Loucy (cell line): Measurements from ENCODE around the gene DCP2.

Experiments
- H2AFZ ChIP-seq: fragments of 200-600 bp; sonication (generic); 2 replicates; pipeline ENCODE4 v1.6.0; 2016; ENCODE audit warnings: antibody characterized with exemption, mild to moderate bottlenecking, low read length, moderate library complexity
- H3F3A ChIP-seq: fragments of 200-600 bp; 2 replicates; pipeline ENCODE4 v1.6.0; 2016; ENCODE audit warnings: antibody characterized with exemption, low read depth, mild to moderate bottlenecking
- H3K27me3 ChIP-seq: fragments of 200-600 bp; sonication (generic); 2 replicates; pipeline ENCODE4 v1.6.1; 2014; ENCODE audit warnings: low read length, mild to moderate bottlenecking; ENCODE audit not compliant: insufficient read depth, poor library complexity, severe bottlenecking
- H3K36me3 ChIP-seq: fragments of 200-600 bp; sonication (generic); 2 replicates; pipeline ENCODE4 v1.6.1; 2016; ENCODE audit warnings: low read length; ENCODE audit not compliant: insufficient read depth
- H3K4me1 ChIP-seq: fragments of 200-600 bp; sonication (generic); 2 replicates; pipeline ENCODE4 v1.5.1; 2014; ENCODE audit warnings: low read length, mild to moderate bottlenecking; ENCODE audit not compliant: insufficient read depth, poor library complexity, severe bottlenecking
- H3K4me2 ChIP-seq: fragments of 200-600 bp; sonication (generic); 2 replicates; pipeline ENCODE4 v1.6.0; 2014; ENCODE audit warnings: antibody characterized with exemption, low read length, low read depth, mild to moderate bottlenecking; ENCODE audit not compliant: poor library complexity, severe bottlenecking
- H3K4me3 ChIP-seq: fragments of 200-600 bp; sonication (generic); 2 replicates; pipeline ENCODE4 v1.5.1; 2014; ENCODE audit warnings: low read length, mild to moderate bottlenecking, mixed read lengths; ENCODE audit not compliant: poor library complexity, severe bottlenecking
- H3K79me2 ChIP-seq: fragments of 200-600 bp; sonication (generic); 2 replicates; pipeline ENCODE4 v1.6.1; 2014; ENCODE audit warnings: low read length; ENCODE audit not compliant: insufficient read depth
- H3K9ac ChIP-seq: fragments of 200-600 bp; sonication (generic); 2 replicates; pipeline ENCODE4 v1.6.0; 2014; ENCODE audit warnings: mild to moderate bottlenecking, low read depth, low read length, moderate library complexity; ENCODE audit not compliant: poor library complexity, severe bottlenecking
- H3K9me2 ChIP-seq: fragments of 200-600 bp; sonication (generic); replicated peaks from 2 replicates; pipeline ENCODE4 v1.6.1; 2016; ENCODE audit warnings: low read depth, low read length, mixed read lengths
- H3K9me3 ChIP-seq: fragments of 200-600 bp; sonication (generic); 2 replicates; pipeline ENCODE4 v1.6.1; 2014; ENCODE audit warnings: mild to moderate bottlenecking, antibody characterized with exemption, low read length, low read depth; ENCODE audit not compliant: insufficient read depth
- H4K20me1 ChIP-seq: fragments of 200-600 bp; sonication (generic); 2 replicates; pipeline ENCODE4 v1.6.0; 2014; ENCODE audit warnings: antibody characterized with exemption, low read length, mild to moderate bottlenecking; ENCODE audit not compliant: insufficient read depth, poor library complexity, severe bottlenecking
- EZH2phosphoT487 ChIP-seq: fragments of 200-600 bp; IDR thresholded peaks from 2 replicates; pipeline ENCODE4 v1.6.1; 2018; ENCODE audit warnings: antibody characterized with exemption, mild to moderate bottlenecking, moderate library complexity, borderline replicate concordance
- TF ChIP-seq, protein P1 (sequence below): fragments of 200-600 bp; sonication (generic); conservative IDR thresholded peaks from 2 replicates; pipeline ENCODE4 v1.5.1; 2014; ENCODE audit warnings: mild to moderate bottlenecking, antibody characterized with exemption, low read length

Gene DCP2

GRCh38 chr5:113068559-113068958 is 92.0 kb downstream of the DCP2 start:
- no peaks in the 10 kb centered on the region for H3K27me3 ChIP-seq
- TF ChIP-seq, protein P1, sequence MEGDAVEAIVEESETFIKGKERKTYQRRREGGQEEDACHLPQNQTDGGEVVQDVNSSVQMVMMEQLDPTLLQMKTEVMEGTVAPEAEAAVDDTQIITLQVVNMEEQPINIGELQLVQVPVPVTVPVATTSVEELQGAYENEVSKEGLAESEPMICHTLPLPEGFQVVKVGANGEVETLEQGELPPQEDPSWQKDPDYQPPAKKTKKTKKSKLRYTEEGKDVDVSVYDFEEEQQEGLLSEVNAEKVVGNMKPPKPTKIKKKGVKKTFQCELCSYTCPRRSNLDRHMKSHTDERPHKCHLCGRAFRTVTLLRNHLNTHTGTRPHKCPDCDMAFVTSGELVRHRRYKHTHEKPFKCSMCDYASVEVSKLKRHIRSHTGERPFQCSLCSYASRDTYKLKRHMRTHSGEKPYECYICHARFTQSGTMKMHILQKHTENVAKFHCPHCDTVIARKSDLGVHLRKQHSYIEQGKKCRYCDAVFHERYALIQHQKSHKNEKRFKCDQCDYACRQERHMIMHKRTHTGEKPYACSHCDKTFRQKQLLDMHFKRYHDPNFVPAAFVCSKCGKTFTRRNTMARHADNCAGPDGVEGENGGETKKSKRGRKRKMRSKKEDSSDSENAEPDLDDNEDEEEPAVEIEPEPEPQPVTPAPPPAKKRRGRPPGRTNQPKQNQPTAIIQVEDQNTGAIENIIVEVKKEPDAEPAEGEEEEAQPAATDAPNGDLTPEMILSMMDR = no peak
- no peak for TF ChIP-seq EZH2phosphoT487
- H3K4me3 ChIP-seq = no peak overlapping the region
- H3K9me3 ChIP-seq = no peaks in the 10 kb centered on the region
- no peaks in the 10 kb centered on the region for H3F3A ChIP-seq
- no peak overlapping the region for H3K9ac ChIP-seq
- H3K36me3 ChIP-seq = peaks cover 9% of the 10 kb centered on the region; the same call in 1 of the 2 replicates
- H3K4me1 ChIP-seq = no peaks in the 10 kb centered on the region
- H3K9me2 ChIP-seq = no peaks in the 10 kb centered on the region
- no peaks in the 10 kb centered on the region for H4K20me1 ChIP-seq
- H3K79me2 ChIP-seq = no peaks in the 10 kb centered on the region
- H2AFZ ChIP-seq = no peak overlapping the region
- no peak overlapping the region for H3K4me2 ChIP-seq
